ENCODE data around the gene SGCG. TPM values are rescaled to one million over a fixed set of nuclear protein-coding genes. Genes with fewer than 3 reads are reported as not detected.

Gene SGCG
- total RNA-seq, 1 donor from 2014 or later = not detected

GRCh38 chr13:23365652-23366051, 184.9 kb downstream of the SGCG start:
- Mint-ChIP-seq H3K4me1 (peaks cover 6% of the 10 kb centered on the region), H3K36me3 (ENCODE audit: low read depth) (peaks cover 31% of the 10 kb centered on the region), H3K9me3 (no peaks in the 10 kb centered on the region), H3K27ac (ENCODE audit: unreplicated experiment) (peak overlapping the region; percentile 60), H3K27me3 (ENCODE audit: low read depth) (no peaks in the 10 kb centered on the region), H3K4me3 (no peak overlapping the region)
- no peak for DNase-seq (ENCODE audit: low read depth, low spot score)
- no peak for TF ChIP-seq CTCF (conservative IDR thresholded peaks at IDR 0.05)

GRCh38 chr13:23367907-23368306, 187.1 kb downstream of the SGCG start:
- DNase-seq (ENCODE audit: low read depth, low spot score) = no peak
- no peak for TF ChIP-seq CTCF (conservative IDR thresholded peaks at IDR 0.05)
- peaks cover 20% of the 10 kb centered on the region for H3K4me1 Mint-ChIP-seq
- H3K36me3 Mint-ChIP-seq (ENCODE audit: low read depth) = peaks cover 41% of the 10 kb centered on the region
- no peak overlapping the region for H3K4me3 Mint-ChIP-seq
- no peaks in the 10 kb centered on the region for H3K27me3 Mint-ChIP-seq (ENCODE audit: low read depth)
- no peaks in the 10 kb centered on the region for H3K9me3 Mint-ChIP-seq
- no peak overlapping the region for H3K27ac Mint-ChIP-seq (ENCODE audit: unreplicated experiment)

- no peaks in the 10 kb centered on the region for H3K9me3 Mint-ChIP-seq
- DNase-seq (ENCODE audit: low read depth, low spot score) = no peak
- peak overlapping the region; percentile 36 for H3K4me3 Mint-ChIP-seq
- TF ChIP-seq CTCF (conservative IDR thresholded peaks at IDR 0.05) = no peak
- no peak overlapping the region for H3K27ac Mint-ChIP-seq (ENCODE audit: unreplicated experiment)
- H3K27me3 Mint-ChIP-seq (ENCODE audit: low read depth) = no peaks in the 10 kb centered on the region
- peaks cover 26% of the 10 kb centered on the region for H3K36me3 Mint-ChIP-seq (ENCODE audit: low read depth)
- peaks cover 33% of the 10 kb centered on the region for H3K4me1 Mint-ChIP-seq
These were observed 191.6 kb downstream of the SGCG start for GRCh38 chr13:23372264-23372906.
